Thyroid gland (tissue), 4 donors: ENCODE measurements around the gene CDHR1. TPM values are rescaled to one million over a fixed set of nuclear protein-coding genes. Genes with fewer than 3 reads are reported as not detected.

Source experiments
- DNase-seq, 2 donors: peaks; one replicate each; pipeline ENCODE4 v3.0.0-alpha.2; 2019
- H3K27ac ChIP-seq, 3 donors: fragments of 200-600 bp; sonication (generic); 1 replicate in 2 of 3; 2 replicates in 1 of 3; pipeline ENCODE4 v1.5.1; 2016 to 2019; ENCODE audit warnings: mild to moderate bottlenecking in 1 of 3, moderate library complexity in 1 of 3
- H3K27me3 ChIP-seq: fragments of 200-600 bp; sonication (generic); one replicate; pipeline ENCODE4 v1.5.1; 2019
- H3K36me3 ChIP-seq, 2 donors: fragments of 200-600 bp; sonication (generic); one replicate each; pipeline ENCODE4 v1.5.1; 2016 to 2019
- H3K4me1 ChIP-seq, 2 donors: fragments of 200-600 bp; sonication (generic); one replicate each; pipeline ENCODE4 v1.5.1; 2017 to 2019
- H3K4me3 ChIP-seq, 3 donors: fragments of 200-600 bp; sonication (generic); replicated peaks in 1 of 3; 1 replicate in 2 of 3; 2 replicates in 1 of 3; pipeline ENCODE4 v1.5.1; 2016; ENCODE audit warnings: mild to moderate bottlenecking in 1 of 3
- H3K9me3 ChIP-seq: fragments of 200-600 bp; sonication (generic); one replicate; pipeline ENCODE4 v1.5.1; 2017
- POLR2A ChIP-seq, 2 donors: fragments of 450-650 bp; IDR thresholded peaks; one replicate each; pipeline ENCODE4 v1.6.1; 2017; ENCODE audit warnings: antibody characterized with exemption in 2 of 2, mild to moderate bottlenecking in 2 of 2, moderate library complexity in 1 of 2
- WGBS, 2 donors: methylation state at CpG; one replicate each; pipeline ENCODE4 v1.1.5; 2017; 5-methylcytosine and 5-hydroxymethylcytosine counted together
- intact Hi-C: fragments of 100-400 bp; cut with DNase I; formaldehyde crosslinking; loops from one replicate; pipeline ENCODE4 v1.15.1; 2023
- total RNA-seq, 4 donors: library from RNA; depleted of rRNA; stranded (reverse); fragments of >200 nt; gene quantifications; one replicate each; pipeline ENCODE4 v1.2.3, GENCODE V29; 2016
- TF ChIP-seq, protein P1 (sequence below), 6 experiments: fragments of 200-600 bp in 3 of 6; fragments of 450-650 bp in 3 of 6; sonication (generic) in 3 of 6; IDR thresholded peaks; one replicate each; pipeline ENCODE4 v1.5.1; 2016 to 2019; ENCODE audit warnings: antibody characterized with exemption in 6 of 6, mild to moderate bottlenecking in 2 of 6, inconsistent platforms in 1 of 6, moderate library complexity in 1 of 6

CDHR1 gene
- total RNA-seq, 4 donors from 2014 or later, result 0.17 TPM; not detected in 3

DNA sequence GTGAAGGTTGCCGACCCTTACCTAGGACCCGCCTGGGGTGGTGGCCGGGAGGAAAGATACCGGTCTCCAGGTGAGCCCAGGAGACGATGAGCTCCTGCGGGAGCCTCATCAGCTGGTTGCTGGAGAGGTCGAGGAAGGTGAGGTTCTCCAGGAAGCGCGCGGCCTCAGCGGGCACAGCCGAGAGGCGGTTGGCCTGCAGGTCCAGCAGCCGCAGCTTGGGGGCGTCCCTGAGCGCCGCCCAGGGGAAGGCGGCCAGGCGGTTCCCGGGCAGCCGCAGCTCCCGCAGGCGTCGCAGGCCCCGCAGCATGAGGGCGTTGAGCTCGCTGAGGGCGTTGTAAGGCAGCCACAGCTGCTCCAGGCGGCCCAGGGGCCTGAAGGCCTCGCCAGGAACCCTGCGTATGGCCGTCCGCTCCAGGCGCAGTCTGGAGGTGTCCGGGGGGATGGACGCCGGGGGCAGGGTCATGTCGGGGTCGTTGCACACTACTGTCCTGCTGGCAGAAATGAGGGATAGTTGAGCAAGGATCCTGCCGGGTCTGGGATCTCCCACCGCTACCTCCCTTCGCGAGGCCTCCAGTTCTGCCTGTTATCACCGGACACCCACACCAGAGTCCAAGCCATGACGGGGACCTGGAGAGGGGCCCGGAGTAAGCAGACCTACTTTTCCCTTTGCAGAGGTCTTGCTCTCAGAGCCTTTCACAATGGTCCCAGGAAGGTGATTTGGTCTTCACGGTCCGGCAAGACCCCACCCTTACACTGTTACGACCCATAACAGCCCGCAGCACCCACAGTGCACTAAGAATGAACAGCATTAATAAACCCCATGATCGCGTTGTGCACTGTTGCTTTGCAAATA lies 43.1 kb downstream of the CDHR1 start:
- no peak for DNase-seq
- H3K27ac ChIP-seq, result no peak overlapping the region
- intact Hi-C loops, result no loop called here
- WGBS, 2 donors, result 60 to 81% methylated on average over 17 to 21 of the region's 52 CpGs
- H3K36me3 ChIP-seq, result no peaks in the 10 kb centered on the region
- H3K9me3 ChIP-seq, result no peaks in the 10 kb centered on the region
- no peak for TF ChIP-seq POLR2A (IDR thresholded peaks at IDR 0.05)
- TF ChIP-seq, protein P1, sequence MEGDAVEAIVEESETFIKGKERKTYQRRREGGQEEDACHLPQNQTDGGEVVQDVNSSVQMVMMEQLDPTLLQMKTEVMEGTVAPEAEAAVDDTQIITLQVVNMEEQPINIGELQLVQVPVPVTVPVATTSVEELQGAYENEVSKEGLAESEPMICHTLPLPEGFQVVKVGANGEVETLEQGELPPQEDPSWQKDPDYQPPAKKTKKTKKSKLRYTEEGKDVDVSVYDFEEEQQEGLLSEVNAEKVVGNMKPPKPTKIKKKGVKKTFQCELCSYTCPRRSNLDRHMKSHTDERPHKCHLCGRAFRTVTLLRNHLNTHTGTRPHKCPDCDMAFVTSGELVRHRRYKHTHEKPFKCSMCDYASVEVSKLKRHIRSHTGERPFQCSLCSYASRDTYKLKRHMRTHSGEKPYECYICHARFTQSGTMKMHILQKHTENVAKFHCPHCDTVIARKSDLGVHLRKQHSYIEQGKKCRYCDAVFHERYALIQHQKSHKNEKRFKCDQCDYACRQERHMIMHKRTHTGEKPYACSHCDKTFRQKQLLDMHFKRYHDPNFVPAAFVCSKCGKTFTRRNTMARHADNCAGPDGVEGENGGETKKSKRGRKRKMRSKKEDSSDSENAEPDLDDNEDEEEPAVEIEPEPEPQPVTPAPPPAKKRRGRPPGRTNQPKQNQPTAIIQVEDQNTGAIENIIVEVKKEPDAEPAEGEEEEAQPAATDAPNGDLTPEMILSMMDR (IDR thresholded peaks at IDR 0.05), result peak in 1 of 6 experiments; percentile 14
- no peaks in the 10 kb centered on the region for H3K4me1 ChIP-seq
- H3K27me3 ChIP-seq, result no peaks in the 10 kb centered on the region
- no peak overlapping the region for H3K4me3 ChIP-seq

DNA sequence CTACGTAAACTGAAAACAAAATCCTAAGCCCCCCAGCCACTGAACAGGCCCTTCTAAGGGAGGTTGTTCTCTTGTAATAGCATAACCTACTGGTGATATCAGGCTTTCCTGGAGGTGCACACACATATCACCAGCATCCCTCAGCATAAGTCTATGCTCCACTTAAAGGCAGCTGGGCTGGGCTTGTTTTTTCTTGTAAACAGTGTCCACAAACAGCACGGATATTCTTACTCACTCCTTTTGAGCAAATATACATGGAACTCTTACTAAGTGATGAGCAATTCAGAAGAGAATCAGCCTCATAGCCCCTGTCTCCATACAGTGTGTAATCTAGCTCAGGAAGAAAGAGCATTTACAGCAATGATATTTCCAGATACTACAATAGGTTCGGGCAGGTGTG lies 44.6 kb downstream of the CDHR1 start:
- Histone ChIP-seq H3K4me1 (no peaks in the 10 kb centered on the region), H3K27me3 (no peaks in the 10 kb centered on the region), H3K36me3 (no peaks in the 10 kb centered on the region), H3K9me3 (no peaks in the 10 kb centered on the region), H3K27ac (no peak overlapping the region), H3K4me3 (no peak overlapping the region)
- no peak for TF ChIP-seq POLR2A (IDR thresholded peaks at IDR 0.05)
- TF ChIP-seq, protein P1 (IDR thresholded peaks at IDR 0.05), result no peak
- 79 to 88% methylated on average over 3 of the region's 3 CpGs for WGBS, 2 donors
- no peak for DNase-seq
- intact Hi-C loops, result no loop called here

DNA sequence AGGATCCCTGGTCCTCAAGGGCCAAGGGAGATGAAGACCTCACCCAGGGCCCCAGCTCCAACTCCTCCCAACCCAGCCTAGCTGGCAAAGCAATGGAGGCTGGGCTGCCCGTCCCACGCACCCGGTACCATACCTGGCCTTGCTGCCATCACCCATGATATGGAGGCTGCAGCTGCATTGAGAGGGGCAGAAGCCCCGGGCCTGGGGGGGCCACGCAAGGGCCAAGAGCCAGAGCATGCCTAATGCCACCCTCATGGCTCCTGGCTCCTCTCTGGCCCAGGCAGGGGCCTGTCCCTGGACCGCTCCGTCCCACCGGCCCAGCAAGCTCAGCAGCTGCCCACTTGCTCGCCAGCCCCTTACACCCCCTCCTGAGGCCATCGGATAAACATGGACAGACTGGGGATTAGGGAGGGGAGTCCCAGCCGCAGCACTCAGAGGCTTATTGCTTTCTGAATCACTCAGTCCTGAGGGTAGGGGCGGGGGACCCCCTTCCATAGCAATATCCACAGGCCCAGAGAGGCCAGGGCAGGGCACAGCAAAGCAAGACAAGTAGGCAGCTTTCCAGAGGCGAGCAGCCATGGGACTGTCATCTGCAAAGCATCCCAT lies 47.0 kb downstream of the CDHR1 start, which contains the start of gene LRIT1:
Gene LRIT1, minus strand, starts transcription at position 362 of the 606 bp plus-strand sequence. Its CDS starts 107 bp downstream, at position 255.
- H3K27me3 ChIP-seq, result no peaks in the 10 kb centered on the region
- no peaks in the 10 kb centered on the region for H3K4me1 ChIP-seq
- H3K9me3 ChIP-seq, result no peaks in the 10 kb centered on the region
- intact Hi-C loops, result no loop called here
- H3K27ac ChIP-seq, result no peak within 1 kb of the TSS
- H3K36me3 ChIP-seq, result no peaks in the 10 kb centered on the region
- H3K4me3 ChIP-seq, result no peak within 1 kb of the TSS
- WGBS, 2 donors, result 86 to 93% methylated on average over 9 to 10 of the region's 13 CpGs
- no peak for TF ChIP-seq POLR2A (IDR thresholded peaks at IDR 0.05)
- TF ChIP-seq, protein P1 (IDR thresholded peaks at IDR 0.05), result no peak
- DNase-seq, result no peak

DNA sequence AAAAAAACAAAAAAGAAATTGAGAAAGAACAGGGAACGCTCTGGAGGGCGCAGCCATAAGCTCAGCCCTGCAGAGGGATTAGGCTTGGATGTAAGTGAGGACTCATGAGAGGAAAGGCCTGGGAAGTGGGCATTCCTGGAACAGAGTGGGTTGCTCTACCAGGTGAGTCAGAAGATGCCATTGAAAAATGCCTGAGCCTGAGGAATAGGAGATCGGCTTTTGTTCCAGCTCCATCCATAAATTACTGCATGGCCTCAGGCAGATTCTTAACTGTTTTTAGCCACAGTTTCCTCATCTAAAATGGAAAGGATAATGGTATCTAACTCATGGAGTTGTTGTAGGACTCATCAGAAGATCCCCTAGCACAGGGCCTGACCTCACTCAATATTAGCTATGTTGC lies 49.4 kb downstream of the CDHR1 start:
- 93 to 100% methylated on average over 3 of the region's 3 CpGs for WGBS, 2 donors
- TF ChIP-seq, protein P1 (IDR thresholded peaks at IDR 0.05), result no peak
- TF ChIP-seq POLR2A (IDR thresholded peaks at IDR 0.05), result no peak
- Histone ChIP-seq H3K27ac (no peak overlapping the region), H3K4me3 (no peak overlapping the region), H3K36me3 (no peaks in the 10 kb centered on the region), H3K9me3 (no peaks in the 10 kb centered on the region), H3K27me3 (no peaks in the 10 kb centered on the region), H3K4me1 (no peaks in the 10 kb centered on the region)
- intact Hi-C loops, result no loop called here
- no peak for DNase-seq
